Measurements from ENCODE around the gene PXMP4.

DNA sequence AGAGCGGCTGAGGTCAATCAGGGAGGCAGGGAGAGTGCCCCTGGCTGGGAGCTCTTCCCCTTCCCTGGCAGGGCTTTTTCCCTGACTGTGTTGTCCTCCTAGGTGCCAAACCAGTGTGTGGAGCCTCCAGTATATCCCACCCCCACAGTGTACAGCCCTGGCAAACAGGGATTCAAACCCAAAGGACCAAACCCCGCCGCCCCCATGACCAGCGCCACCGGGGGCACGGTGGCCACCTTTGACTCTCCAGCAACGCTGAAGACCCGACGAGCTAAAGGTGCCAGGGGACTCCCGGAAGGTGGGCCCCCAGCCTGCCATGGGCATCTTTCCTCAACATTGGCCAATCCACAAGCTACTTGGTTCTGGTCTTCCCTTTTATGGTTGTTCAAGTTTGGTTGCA is 36.9 kb upstream of the PXMP4 start:
- TF ChIP-seq CEBPB (tag; IDR thresholded peaks at IDR 0.05) (no peak), EP300 (IDR thresholded peaks at IDR 0.05; ENCODE audit: low read length) (no peak), U2AF1 (optimal IDR thresholded peaks at IDR 0.05; ENCODE audit: low read depth, low read length) (no peak)
- TF ChIP-seq, protein P1, sequence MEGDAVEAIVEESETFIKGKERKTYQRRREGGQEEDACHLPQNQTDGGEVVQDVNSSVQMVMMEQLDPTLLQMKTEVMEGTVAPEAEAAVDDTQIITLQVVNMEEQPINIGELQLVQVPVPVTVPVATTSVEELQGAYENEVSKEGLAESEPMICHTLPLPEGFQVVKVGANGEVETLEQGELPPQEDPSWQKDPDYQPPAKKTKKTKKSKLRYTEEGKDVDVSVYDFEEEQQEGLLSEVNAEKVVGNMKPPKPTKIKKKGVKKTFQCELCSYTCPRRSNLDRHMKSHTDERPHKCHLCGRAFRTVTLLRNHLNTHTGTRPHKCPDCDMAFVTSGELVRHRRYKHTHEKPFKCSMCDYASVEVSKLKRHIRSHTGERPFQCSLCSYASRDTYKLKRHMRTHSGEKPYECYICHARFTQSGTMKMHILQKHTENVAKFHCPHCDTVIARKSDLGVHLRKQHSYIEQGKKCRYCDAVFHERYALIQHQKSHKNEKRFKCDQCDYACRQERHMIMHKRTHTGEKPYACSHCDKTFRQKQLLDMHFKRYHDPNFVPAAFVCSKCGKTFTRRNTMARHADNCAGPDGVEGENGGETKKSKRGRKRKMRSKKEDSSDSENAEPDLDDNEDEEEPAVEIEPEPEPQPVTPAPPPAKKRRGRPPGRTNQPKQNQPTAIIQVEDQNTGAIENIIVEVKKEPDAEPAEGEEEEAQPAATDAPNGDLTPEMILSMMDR (IDR thresholded peaks at IDR 0.05 in 2 of 3, conservative IDR thresholded peaks at IDR 0.05 in 1 of 3; ENCODE audit: insufficient read depth in 2 of 3, low read depth in 1 of 3, low read length in 3 of 3), result no peak
